ENCODE measurements around the gene CELSR3. TPM values are rescaled to one million over a fixed set of nuclear protein-coding genes. Genes with fewer than 3 reads are reported as not detected.

CELSR3 gene
- total RNA-seq, 2 donors from 2014 or later, result 20.7 to 30.1 TPM

GRCh38 chr3:48631516-48632448 lies 30.9 kb downstream of the CELSR3 start:
- no peak overlapping the region for H3K4me3 ChIP-seq (ENCODE audit: low read length)
- H3K27ac ChIP-seq (ENCODE audit: low read depth, low read length), result no peak overlapping the region
- H3K9ac ChIP-seq (ENCODE audit: extremely low read depth, low read length, poor library complexity, severe bottlenecking), result no peak overlapping the region
- H3K27me3 Mint-ChIP-seq (ENCODE audit: insufficient read depth), result no peaks in the 10 kb centered on the region
- no peak for DNase-seq
- H3K36me3 Mint-ChIP-seq (ENCODE audit: low read depth), result peaks cover 54% of the 10 kb centered on the region
- peaks cover 41% of the 10 kb centered on the region for H3K36me3 ChIP-seq (ENCODE audit: control insufficient read depth, insufficient read depth, low read length)
- peaks cover 14% of the 10 kb centered on the region for H3K4me1 Mint-ChIP-seq
- H3K9me3 ChIP-seq (ENCODE audit: control insufficient read depth, low read length), result no peaks in the 10 kb centered on the region
- H3K27me3 ChIP-seq (ENCODE audit: control insufficient read depth, insufficient read depth, low read length, poor library complexity, severe bottlenecking), result no peaks in the 10 kb centered on the region
- H3K4me1 ChIP-seq (ENCODE audit: control insufficient read depth, insufficient read depth, low read length), result peaks cover 5% of the 10 kb centered on the region
- no peak overlapping the region for H3K27ac Mint-ChIP-seq
- no peak for TF ChIP-seq CTCF (conservative IDR thresholded peaks at IDR 0.05)
- H3K4me3 Mint-ChIP-seq, result no peak overlapping the region
- H3K9me3 Mint-ChIP-seq, result no peaks in the 10 kb centered on the region
- WGBS, 2 experiments (ENCODE audit: insufficient coverage in 1 of 2, insufficient read length in 1 of 2), result 93 to 99% methylated on average over 17 to 22 of the region's 22 CpGs

GRCh38 chr3:48630833-48631232 lies 31.9 kb downstream of the CELSR3 start:
- Histone ChIP-seq H3K9me3 (ENCODE audit: control insufficient read depth, low read length) (no peaks in the 10 kb centered on the region), H3K27me3 (ENCODE audit: control insufficient read depth, insufficient read depth, low read length, poor library complexity, severe bottlenecking) (no peaks in the 10 kb centered on the region), H3K36me3 (ENCODE audit: control insufficient read depth, insufficient read depth, low read length) (peaks cover 44% of the 10 kb centered on the region), H3K27ac (ENCODE audit: low read depth, low read length) (no peak overlapping the region), H3K9ac (ENCODE audit: extremely low read depth, low read length, poor library complexity, severe bottlenecking) (no peak overlapping the region), H3K4me3 (ENCODE audit: low read length) (no peak overlapping the region), H3K4me1 (ENCODE audit: control insufficient read depth, insufficient read depth, low read length) (no peaks in the 10 kb centered on the region)
- H3K27ac Mint-ChIP-seq, result no peak overlapping the region
- H3K4me1 Mint-ChIP-seq, result peaks cover 7% of the 10 kb centered on the region
- no peak for TF ChIP-seq CTCF (conservative IDR thresholded peaks at IDR 0.05)
- WGBS, 2 experiments (ENCODE audit: insufficient coverage in 1 of 2, insufficient read length in 1 of 2), result 93 to 94% methylated on average over 3 to 12 of the region's 12 CpGs
- H3K27me3 Mint-ChIP-seq (ENCODE audit: insufficient read depth), result no peaks in the 10 kb centered on the region
- H3K4me3 Mint-ChIP-seq, result no peak overlapping the region
- DNase-seq, result no peak
- no peaks in the 10 kb centered on the region for H3K9me3 Mint-ChIP-seq
- peaks cover 64% of the 10 kb centered on the region for H3K36me3 Mint-ChIP-seq (ENCODE audit: low read depth)

GRCh38 chr3:48630407-48630806 lies 32.3 kb downstream of the CELSR3 start:
- TF ChIP-seq CTCF (conservative IDR thresholded peaks at IDR 0.05), result no peak
- Mint-ChIP-seq H3K27me3 (ENCODE audit: insufficient read depth) (no peaks in the 10 kb centered on the region), H3K27ac (peak overlapping the region; percentile 12), H3K36me3 (ENCODE audit: low read depth) (peaks cover 67% of the 10 kb centered on the region), H3K4me1 (peaks cover 7% of the 10 kb centered on the region), H3K9me3 (no peaks in the 10 kb centered on the region), H3K4me3 (no peak overlapping the region)
- Histone ChIP-seq H3K9ac (ENCODE audit: extremely low read depth, low read length, poor library complexity, severe bottlenecking) (no peak overlapping the region), H3K4me1 (ENCODE audit: control insufficient read depth, insufficient read depth, low read length) (no peaks in the 10 kb centered on the region), H3K36me3 (ENCODE audit: control insufficient read depth, insufficient read depth, low read length) (peaks cover 48% of the 10 kb centered on the region), H3K4me3 (ENCODE audit: low read length) (no peak overlapping the region), H3K27ac (ENCODE audit: low read depth, low read length) (no peak overlapping the region), H3K27me3 (ENCODE audit: control insufficient read depth, insufficient read depth, low read length, poor library complexity, severe bottlenecking) (no peaks in the 10 kb centered on the region), H3K9me3 (ENCODE audit: control insufficient read depth, low read length) (no peaks in the 10 kb centered on the region)
- no peak for DNase-seq
- 95 to 96% methylated on average over 7 to 8 of the region's 8 CpGs for WGBS, 2 experiments (ENCODE audit: insufficient coverage in 1 of 2, insufficient read length in 1 of 2)
